GM18498 (cell line): ENCODE measurements around the gene S100A13.
"Not testable (repeated sequence)": the region's sequence is repeated elsewhere in the genome, so short reads cannot be mapped to it uniquely, and the experiment has no call there.

Source experiments
- ATAC-seq: cut with Tn5 transposase; IDR thresholded peaks from one replicate; pipeline ENCODE4 v1.9.1; 2021; ENCODE audit warnings: mild to moderate bottlenecking, moderate library complexity; ENCODE audit not compliant: unreplicated experiment

The S100A13 gene

DNA sequence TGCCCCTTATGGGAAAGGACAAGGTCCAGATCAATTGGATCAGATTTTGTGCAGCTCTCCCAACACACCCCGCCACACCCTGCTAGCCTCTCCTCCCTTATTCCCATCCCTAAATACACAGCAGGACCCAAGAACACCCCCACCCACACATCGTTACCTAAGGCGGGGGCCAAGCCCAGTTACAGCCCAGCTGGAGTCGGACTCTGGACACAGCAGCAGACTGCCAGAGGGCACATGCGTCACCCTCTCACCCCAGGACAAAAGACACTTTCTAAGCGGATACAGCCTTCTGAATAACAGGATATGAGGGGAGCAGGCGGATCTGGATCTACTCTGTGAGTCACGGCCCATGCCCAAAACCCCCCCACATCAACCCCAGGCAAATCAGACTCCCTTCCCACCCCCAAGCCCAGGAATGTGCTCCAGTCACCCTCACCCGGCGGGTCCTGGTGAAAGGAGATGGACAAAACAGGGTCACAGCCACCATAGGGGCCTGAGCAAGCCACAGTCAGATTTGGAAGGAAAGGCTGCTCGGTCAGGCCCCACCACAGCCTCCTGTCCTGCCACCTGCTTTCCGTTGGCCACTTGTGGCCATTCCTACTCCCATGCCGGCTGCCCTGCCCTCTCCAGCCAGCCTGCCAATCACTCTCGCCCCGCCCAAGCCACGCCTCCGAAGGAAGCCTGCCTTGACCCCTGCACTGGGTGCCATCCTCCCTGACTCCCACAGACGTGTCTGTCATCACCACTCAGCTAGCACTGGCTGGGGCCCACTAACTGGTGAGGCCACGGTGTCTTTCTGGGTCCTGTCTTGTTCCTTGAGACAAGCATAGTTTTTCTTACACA, 18.3 kb downstream of the S100A13 start:
- no peak for ATAC-seq

DNA sequence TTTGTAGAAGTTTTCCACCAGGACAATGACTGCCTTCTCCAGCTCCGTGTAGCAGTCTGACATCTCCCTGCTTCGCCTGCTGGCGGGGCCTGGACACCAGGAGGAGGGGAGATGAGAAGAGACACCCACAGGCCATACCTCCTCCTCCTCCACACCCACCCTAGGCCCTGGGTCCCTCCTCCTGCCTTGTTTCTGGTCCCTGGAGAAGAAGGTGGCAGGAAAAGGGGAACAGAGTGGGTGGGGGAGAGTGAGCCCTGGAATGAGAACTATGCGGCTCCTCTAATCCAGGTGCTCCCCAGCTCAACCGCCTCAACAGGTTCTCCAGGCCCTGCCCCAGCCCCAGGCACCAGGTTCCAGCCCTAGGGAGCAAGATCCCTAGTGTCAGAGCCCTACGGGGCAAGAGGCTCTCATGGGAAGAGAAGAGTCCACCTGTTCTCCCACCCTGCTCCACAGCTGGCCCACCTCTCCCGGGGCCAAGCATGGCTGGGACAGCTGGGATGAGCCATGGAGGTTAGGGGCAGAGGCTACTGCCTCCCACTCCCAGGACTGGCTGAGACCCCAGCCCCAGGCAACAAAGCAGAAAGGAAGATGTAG, 19.1 kb downstream of the S100A13 start:
- ATAC-seq, result no peak

DNA sequence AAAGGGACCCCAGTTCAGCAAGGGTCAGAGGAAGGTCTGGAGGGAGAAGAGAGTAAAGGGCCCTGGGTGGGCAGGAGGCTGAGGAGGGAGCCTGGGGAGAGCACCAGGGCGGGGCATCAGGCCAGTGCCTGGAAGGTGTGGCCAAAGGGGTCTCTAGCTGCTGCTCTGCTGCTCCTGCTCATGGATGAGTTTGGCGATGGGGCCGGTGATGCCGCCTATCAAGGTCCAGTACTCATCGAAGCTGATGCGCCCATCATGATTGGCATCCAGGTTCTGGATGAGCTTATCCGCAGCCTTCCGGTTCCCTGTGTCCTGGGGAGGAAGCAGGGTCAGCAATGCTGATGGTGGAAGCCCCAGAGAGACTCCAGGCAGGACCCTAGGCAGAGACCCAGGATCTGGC, 19.9 kb downstream of the S100A13 start:
- no peak for ATAC-seq

DNA sequence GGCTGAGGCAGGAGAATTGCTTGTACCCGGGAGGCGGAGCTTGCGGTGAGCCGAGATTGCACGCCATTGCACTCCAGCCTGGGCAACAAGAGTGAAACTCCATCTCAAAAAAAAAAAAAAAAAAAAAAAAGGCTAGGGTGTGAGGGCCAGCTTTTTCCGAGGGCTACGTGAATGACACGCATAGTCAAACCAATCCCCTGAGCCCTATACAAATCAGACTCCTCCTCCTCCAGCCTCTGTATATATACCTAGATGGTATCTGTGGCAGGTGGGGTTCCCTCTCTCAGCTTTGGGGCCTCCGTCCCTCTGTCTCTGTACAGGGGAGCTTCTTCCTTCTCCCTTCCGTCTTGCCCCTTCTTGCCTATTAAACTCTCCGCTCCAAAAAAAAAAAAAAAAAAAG, 21.1 kb downstream of the S100A13 start:
- ATAC-seq, result no peak

DNA sequence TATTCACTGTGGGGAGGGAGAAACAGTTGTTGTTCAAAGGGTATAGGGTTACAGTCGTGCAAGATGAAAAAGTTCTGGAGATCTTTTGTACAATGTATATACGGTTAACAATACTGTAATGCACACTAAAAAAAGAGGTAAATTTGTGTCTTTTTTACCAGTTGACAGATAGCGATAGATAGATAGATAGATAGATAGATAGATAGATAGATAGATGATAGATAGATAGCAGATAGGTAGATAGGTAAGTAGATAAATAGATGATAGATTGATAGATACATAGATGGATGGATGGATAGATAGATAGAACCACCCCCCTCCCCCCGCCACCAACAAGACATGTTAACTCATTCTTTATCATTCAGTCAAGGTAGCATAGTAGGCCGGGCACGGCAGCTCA, 24.6 kb downstream of the S100A13 start:
- ATAC-seq, result no peak

DNA sequence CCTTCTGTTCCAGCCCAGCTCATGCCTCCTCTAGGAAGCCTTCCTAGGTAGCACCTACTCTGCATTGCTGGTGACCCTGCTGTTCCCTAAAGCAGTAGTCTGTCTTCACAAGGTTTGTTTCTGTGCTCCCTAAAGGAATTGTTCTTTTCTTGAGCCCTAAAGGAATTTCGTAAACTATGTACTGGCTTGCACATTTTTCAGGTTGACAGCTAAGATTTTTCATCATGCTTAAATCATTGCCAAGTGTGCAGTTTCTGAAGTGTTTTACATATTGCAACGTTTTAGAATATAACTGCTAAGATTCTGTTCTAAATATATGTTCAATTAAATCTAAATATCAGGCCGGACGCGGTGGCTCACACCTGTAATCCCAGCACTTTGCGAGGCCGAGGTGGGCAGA, 27.5 kb downstream of the S100A13 start:
- no peak for ATAC-seq

DNA sequence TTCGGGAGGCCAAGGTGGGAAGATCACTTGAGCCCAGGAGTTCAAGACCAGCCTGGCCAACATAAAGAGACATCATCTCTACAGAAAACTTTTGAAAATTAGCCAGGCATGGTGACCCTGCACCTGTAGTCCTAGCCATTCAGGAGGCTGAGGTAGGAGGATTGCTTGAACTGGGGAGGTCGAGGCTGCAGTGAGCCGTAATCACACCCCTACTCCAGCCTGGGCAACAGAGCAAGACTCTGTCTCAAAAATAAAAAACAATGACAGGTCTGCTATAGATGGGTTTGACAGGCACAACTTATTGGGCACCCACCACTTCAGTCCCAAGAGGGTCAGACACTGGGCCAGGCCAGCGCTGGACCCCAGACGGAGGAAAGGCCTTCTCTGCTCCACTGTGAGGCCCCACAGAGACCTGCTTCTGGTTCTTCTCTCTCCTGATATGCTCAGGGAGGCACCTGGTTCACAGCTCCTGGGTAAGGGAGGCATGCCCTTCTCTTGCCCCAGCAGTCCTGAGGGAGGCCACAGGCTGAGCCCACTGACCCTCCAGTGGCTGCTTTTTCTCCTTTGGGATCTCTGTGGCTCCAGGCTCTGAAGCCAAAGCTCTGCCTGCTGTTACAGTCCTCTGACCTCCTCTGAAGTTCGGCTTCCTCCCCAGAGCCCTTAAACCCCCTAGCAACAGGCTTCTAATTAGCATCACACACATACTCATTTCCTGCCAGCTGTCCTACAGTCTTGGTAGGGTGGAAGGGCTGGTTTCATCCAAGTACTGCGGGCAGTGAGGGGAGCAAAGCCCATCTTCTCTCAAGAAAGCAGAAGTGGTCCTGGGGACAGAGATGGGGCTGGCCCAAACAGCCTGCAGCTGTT, 28.8 kb downstream of the S100A13 start:
- peak; percentile 98 for ATAC-seq

DNA sequence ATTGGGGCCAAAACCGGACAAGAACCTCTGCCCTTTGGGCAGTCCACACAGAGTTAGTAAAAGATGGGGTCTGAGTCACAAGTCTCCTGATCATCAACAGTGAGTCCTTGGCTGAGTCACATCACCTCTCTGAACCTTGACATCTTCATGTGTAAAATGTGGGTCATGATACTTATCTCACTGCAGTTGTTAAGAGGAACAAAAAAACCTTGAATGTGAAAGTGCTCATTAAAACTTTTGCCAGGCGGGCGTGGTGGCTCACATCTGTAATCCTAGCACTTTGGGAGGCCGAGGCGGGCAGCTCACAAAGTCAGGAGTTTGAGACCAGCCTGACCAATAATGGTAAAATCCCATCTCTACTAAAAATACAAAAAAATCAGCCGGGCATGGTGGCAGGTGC, 30.1 kb downstream of the S100A13 start:
- no peak for ATAC-seq

DNA sequence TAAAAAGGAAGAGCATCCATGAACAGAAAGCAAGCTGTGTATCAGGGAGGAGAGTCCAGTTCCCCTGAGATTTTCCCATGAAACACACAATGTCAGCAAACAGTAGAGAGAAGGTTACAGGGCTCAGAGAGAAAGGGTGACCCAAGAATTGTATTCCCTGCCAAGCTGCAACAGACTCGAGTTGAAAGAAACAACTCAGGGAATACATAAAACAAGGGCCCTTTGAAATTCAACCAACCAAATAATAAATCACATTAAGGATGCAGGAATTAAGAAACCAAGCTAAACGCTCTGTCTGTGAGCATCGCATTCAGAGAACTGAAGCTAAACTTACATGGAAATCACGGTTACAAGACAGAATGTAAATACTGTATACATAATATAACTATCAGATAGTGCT, 34.6 kb downstream of the S100A13 start:
- ATAC-seq, result no peak

DNA sequence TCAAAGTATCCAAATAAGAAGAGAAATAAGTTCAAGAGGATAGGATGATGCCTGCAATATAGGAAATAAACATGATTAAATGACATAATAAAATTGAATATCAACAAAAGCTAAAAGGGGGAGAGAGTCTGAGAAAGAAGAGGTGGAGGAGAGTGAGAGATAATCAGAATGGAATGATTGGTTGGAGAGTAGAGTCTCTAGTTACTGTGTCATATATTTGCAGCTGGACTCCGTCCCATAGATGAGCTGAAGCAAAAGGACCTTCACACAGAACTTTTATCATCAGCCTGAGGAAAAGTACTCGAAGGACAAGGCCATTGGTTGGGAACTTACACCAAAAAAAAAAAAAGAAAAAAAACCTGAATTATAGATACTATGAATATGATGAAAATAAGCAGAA, 38.8 kb downstream of the S100A13 start:
- ATAC-seq, result no peak

DNA sequence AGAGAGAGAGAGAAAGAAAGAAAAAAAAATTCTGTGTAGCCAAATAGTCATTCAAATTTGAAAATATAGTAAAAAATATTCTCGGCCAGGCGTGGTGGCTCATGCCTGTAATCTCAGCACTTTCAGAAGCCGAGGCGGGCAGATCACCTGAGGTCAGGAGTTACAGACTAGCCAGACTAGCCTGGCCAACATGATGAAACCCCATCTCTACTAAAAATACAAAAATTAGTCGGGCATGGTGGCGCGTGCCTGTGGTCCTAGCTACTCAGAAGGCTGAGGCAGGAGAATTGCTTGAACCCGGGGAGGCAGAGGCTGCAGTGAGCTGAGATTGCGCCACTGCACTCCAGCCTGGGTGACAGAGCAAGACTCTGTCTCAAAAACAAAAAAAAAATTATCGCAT, 39.3 kb downstream of the S100A13 start:
- ATAC-seq, result not testable (repeated sequence)

DNA sequence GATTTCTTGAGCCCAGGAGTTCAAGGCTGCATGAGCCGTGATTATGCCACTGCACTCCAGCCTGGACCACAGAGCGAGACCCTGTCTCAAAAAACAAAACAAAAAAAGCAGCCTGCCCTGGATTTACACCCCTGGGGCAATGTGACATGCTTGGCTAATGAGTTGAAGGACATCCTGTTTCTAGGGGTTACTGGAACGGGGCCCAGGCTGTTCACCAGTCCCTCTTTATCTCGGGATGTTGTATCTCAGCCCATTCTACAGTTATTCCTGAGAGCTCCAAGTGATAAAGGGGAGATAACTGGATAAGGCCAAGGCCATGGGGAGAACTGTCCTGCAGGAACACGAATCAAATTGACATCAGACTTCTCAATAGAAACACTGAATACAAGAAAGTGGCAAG, 40.0 kb downstream of the S100A13 start:
- no peak for ATAC-seq

DNA sequence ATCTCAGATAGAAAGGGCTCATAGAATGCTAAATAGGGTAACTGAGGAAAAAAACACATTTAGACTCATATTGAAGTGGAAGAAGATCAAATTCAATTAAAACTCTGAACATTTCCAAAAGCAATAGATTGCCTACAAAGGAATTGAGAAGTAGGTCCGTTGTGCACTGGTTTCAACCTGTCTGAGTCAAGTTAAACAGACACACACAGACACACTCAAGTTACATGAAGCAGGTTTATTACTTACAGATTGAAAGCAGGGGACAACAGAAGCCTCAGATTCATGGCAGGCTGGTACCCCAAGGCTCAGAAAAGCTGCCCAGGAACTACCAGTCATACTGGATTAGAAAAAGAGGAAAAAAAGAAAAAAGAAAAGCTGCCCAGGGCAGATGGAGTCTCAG, 41.0 kb downstream of the S100A13 start:
- ATAC-seq, result no peak

DNA sequence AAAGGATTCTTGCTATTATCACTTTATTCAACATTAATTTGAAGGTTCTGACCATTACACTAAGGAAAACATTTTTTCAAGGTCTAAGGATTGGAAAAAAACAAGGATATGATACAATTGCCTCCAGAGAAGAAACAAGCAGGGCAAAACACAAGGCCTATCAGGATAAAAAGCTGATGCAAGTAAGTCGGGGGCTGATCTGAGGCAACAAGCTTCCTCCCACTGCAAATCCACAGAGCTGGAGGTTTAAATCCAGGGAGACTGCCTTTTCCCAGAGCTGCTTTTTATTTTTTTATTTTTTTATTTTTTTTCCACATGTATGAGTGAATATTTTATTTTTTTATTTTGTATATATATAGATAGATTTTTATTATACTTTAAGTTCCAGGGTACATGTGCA, 42.3 kb downstream of the S100A13 start:
- no peak for ATAC-seq

DNA sequence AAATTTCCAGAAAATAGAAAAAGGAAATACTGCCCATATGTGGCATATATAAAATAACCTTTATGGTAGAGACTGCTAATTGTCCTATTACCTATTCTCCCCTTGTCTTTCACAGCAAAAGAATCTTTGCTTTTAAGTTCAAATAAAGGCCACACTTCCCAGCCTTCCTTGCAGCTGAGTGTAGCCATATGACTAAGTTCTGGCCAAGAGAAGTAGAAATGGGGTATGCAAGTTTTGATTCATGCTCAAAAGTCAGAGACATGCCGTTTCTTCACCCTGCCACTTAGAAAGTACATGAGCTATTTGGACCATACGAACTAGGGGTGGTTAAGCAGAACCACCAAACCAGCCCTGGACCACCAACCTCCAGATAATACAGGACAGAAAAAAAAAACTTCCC, 43.3 kb downstream of the S100A13 start:
- ATAC-seq, result no peak

DNA sequence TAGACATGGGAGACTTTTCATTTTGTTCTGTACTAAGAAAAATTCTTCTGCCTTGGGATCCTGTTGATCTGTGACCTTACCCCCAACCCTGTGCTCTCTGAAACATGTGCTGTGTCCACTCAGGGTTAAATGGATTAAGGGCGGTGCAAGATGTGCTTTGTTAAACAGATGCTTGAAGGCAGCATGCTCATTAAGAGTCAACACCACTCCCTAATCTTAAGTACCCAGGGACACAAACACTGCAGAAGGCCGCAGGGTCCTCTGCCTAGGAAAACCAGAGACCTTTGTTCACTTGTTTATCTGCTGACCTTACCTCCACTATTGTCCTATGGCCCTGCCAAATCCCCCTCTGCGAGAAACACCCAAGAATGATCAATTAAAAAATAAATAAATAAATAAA, 43.8 kb downstream of the S100A13 start:
- ATAC-seq, result not testable (repeated sequence)

DNA sequence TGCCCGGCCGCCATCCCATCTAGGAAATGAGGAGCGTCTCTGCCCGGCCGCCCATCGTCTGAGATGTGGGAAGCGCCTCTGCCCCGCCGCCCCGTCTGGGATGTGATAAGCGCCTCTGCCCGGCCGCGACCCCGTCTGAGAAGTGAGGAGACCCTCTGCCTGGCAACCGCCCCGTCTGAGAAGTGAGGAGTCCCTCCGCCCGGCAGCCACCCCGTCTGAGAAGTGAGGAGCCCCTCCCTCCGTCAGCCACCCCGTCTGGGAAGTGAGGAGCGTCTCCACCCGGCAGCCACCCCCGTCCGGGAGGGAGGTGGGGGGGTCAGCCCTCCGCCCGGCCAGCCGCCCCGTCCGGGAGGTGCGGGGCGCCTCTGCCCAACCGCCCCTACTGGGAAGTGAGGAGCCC, 44.5 kb downstream of the S100A13 start:
- ATAC-seq, result not testable (repeated sequence)

DNA sequence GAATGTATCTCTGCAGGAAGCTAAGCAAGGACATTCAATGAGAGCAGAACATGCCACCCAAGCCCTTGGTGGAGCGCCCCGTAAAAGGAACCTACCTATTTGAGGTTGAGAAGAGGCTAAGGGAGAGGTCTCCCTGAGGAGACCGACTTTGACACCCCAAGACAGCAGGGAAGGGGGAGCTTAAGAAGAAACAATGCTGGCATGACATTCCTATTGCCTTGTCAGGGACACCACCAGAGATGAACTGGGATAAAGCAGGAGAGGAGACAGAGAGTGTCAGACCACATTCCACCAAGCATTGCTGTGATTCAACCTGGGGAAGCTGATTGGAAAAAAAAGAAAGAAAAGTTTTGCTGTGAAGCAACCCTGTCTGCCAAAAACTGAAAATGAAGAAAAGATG, 48.4 kb downstream of the S100A13 start:
- ATAC-seq, result no peak

DNA sequence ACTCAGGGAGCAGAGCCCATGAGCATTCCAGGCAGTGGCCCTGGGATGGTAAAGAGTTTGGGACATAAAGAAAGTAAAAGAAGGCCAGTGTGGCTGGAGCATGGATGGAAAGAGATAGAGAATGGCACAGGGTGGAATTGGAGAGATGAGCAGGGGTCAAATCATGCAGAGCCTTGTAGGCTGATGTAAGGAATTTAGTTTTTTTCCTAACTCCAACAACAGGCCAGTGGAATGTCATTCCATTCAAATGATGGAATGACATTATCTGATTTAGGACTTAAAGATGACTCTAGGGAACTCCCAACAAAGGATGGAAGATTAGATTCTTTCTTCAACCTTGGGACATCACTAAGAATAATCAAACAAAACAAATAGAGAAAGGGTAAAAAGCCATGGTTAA, 48.8 kb downstream of the S100A13 start:
- no peak for ATAC-seq

DNA sequence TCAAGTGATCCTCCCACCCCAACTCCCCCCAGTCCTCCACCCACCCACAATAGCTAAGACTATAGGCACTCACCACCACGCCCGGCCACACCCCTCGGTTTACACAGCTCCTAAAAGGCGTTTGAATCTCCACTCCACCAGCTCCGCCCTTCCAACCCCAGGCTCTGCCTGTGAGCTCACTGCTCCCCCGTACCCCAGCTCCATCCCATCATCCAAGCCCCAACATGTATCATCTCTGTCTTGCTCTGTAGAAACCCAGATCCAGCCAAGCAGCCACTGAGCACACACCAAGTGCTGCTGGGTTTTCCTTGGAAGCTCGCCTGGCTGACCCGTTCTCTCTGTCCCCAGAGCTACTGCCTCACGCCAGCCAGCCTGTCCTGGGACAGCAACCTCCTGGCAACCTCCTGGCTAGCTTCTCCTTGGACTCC, 49.7 kb downstream of the S100A13 start:
- ATAC-seq, result no peak

DNA sequence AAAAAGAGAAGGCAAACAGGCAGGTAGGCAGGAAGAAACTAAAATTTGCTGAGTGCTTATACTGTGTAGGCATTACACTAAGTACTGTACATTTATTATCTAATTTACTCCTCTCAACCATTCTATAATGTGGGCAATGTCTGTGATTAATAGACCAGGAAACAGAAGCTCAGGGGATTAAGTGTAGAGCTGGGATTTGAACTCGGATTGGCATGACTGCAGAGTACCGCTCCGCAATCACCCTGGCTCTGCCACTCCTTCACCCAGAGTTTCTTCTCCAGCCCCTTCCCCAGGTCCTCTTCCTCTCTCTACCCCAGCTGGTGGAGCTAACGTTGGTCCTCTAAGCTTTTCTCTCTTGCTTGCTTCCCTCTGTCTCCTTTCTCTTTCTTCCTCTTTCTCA, 50.2 kb downstream of the S100A13 start:
- no peak for ATAC-seq

DNA sequence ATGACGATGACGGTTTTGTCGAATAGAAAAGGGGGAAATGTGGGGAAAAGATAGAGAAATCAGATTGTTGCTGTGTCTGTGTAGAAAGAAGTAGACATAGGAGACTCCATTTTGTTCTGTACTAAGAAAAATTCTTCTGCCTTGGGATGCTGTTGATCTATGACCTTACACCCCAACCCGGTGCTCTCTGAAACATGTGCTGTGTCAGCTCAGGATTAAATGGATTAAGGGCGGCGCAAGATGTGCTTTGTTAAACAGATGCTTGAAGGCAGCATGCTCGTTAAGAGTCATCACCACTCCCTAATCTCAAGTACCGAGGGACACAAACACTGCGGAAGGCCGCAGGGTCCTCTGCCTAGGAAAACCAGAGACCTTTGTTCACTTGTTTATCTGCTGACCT, 51.8 kb downstream of the S100A13 start:
- not testable (repeated sequence) for ATAC-seq
